K562 (cell line): ENCODE results near the gene EFHD2.

ENCODE experiments used
- ADNP ChIP-seq: fragments of 200-800 bp; sonication (Bioruptor generic); IDR thresholded peaks from 2 replicates; pipeline ENCODE4 v1.6.1; 2016; ENCODE audit warnings: missing genetic modification characterization, missing compliant biosample characterization
- ARID1B ChIP-seq: fragments of 450-650 bp; IDR thresholded peaks from 2 replicates; pipeline ENCODE4 v1.6.1; 2016; ENCODE audit warnings: antibody characterized with exemption, mild to moderate bottlenecking, inconsistent platforms
- CTCF ChIP-seq, 3 experiments: IDR thresholded peaks in 2 of 3; conservative IDR thresholded peaks in 1 of 3; 2 replicates each; pipeline ENCODE4 v1.5.1; 2011 to 2012; ENCODE audit warnings: low read length in 3 of 3, mild to moderate bottlenecking in 3 of 3, control low read depth in 2 of 3, improper control_type of control experiment in 1 of 3, inconsistent platforms in 1 of 3, low read depth in 1 of 3, mixed read lengths in 1 of 3, moderate library complexity in 1 of 3; ENCODE audit not compliant: insufficient read depth in 2 of 3
- E4F1 ChIP-seq: fragments of 250-450 bp; sonication (Bioruptor Pico); IDR thresholded peaks from 2 replicates; pipeline ENCODE4 v1.5.0; 2021; ENCODE audit warnings: mild to moderate bottlenecking, borderline replicate concordance
- EZH2 ChIP-seq: IDR thresholded peaks from 2 replicates; pipeline ENCODE4 v1.6.1; 2012; ENCODE audit warnings: low read depth, mild to moderate bottlenecking, inconsistent platforms, low read length, borderline replicate concordance
- POLR2A ChIP-seq: fragments of 450-650 bp; conservative IDR thresholded peaks from 2 replicates; pipeline ENCODE4 v1.6.1; 2016
- SMC3 ChIP-seq: conservative IDR thresholded peaks from 2 replicates; pipeline ENCODE4 v1.6.1; 2011; ENCODE audit warnings: low read depth, low read length, improper control_type of control experiment; ENCODE audit not compliant: insufficient read depth
- ZNF23 ChIP-seq: fragments of 250-450 bp; sonication (Bioruptor Pico); IDR thresholded peaks from 2 replicates; pipeline ENCODE4 v1.4.0; 2020; ENCODE audit warnings: mild to moderate bottlenecking
- TF ChIP-seq, protein P1 (sequence below), 2 experiments: fragments of 200-800 bp in 1 of 2; sonication (Bioruptor generic) in 1 of 2; sonication (generic) in 1 of 2; formaldehyde crosslinking in 1 of 2; IDR thresholded peaks in 1 of 2; conservative IDR thresholded peaks in 1 of 2; 2 replicates each; pipeline versions ENCODE4 v1.5.0 to v1.6.1; 2016 to 2020; ENCODE audit warnings: missing compliant biosample characterization in 1 of 2, missing genetic modification characterization in 1 of 2, missing genetic modification reagents in 1 of 2
- TF ChIP-seq, protein P2 (sequence below): sonication (generic); formaldehyde crosslinking; IDR thresholded peaks from 2 replicates; pipeline ENCODE4 v1.8.1; 2023; ENCODE audit warnings: mild to moderate bottlenecking, missing genetic modification reagents

DNA sequence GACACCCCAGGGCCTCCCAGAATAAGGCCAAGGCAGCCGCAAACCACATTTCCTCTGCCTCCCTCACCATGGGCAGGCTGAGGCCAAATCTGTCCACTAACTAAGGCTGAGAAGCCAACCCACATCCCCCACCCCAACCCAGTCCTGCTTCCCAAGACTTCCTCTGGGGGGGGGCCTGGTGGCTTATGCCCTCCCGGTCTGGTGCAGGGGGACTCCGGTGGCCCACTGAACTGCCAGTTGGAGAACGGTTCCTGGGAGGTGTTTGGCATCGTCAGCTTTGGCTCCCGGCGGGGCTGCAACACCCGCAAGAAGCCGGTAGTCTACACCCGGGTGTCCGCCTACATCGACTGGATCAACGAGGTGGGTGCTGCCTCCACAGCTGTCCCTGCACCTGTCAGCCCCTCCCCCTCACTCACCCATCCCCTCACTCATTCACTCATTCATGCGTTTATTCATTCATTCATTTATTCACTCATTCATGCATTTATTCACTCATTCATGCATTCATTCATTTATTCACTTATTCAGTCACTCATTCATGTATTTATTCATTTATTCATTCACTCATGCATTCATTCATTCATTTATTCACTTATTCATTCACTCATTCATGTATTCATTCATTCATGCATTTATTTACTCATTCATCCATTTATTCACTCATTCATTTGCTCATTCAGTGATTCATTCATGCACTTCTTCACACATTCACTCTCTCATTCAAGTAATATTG lies 35.9 kb downstream of the EFHD2 start:
- no peak for TF ChIP-seq SMC3
- no peak; the same call in 1 of the 2 replicates for TF ChIP-seq ADNP
- no peak for TF ChIP-seq EZH2
- TF ChIP-seq E4F1 (CRISPR knock-in tag), result no peak
- TF ChIP-seq, protein P1, sequence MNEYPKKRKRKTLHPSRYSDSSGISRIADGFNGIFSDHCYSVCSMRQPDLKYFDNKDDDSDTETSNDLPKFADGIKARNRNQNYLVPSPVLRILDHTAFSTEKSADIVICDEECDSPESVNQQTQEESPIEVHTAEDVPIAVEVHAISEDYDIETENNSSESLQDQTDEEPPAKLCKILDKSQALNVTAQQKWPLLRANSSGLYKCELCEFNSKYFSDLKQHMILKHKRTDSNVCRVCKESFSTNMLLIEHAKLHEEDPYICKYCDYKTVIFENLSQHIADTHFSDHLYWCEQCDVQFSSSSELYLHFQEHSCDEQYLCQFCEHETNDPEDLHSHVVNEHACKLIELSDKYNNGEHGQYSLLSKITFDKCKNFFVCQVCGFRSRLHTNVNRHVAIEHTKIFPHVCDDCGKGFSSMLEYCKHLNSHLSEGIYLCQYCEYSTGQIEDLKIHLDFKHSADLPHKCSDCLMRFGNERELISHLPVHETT (CRISPR knock-in tag; conservative IDR thresholded peaks at IDR 0.05 in 1 of 2, IDR thresholded peaks at IDR 0.05 in 1 of 2), result no peak
- no peak for TF ChIP-seq POLR2A
- TF ChIP-seq, protein P2, sequence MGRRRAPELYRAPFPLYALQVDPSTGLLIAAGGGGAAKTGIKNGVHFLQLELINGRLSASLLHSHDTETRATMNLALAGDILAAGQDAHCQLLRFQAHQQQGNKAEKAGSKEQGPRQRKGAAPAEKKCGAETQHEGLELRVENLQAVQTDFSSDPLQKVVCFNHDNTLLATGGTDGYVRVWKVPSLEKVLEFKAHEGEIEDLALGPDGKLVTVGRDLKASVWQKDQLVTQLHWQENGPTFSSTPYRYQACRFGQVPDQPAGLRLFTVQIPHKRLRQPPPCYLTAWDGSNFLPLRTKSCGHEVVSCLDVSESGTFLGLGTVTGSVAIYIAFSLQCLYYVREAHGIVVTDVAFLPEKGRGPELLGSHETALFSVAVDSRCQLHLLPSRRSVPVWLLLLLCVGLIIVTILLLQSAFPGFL (CRISPR knock-in tag), result no peak
- TF ChIP-seq ZNF23 (CRISPR knock-in tag), result no peak
- no peak for TF ChIP-seq CTCF (IDR thresholded peaks at IDR 0.05 in 2 of 3, conservative IDR thresholded peaks at IDR 0.05 in 1 of 3; ENCODE audit: insufficient read depth in 2 of 3, low read depth in 1 of 3, low read length in 3 of 3)
- TF ChIP-seq ARID1B, result no peak
